Trophoblast cell (in vitro differentiated cells and primary cell): ENCODE measurements around the gene KRTAP10-12.

Experiments
- DNase-seq, 2 donors: peaks; one replicate each; pipeline ENCODE4 v3.0.0-alpha.2; 2016
- H2AFZ ChIP-seq: 2 replicates; pipeline ENCODE4 v1.6.1; 2013; ENCODE audit warnings: low read length, moderate library complexity, mild to moderate bottlenecking; ENCODE audit not compliant: insufficient read depth, poor library complexity
- H2AK5ac ChIP-seq: 2 replicates; pipeline ENCODE4 v1.6.1; 2013; ENCODE audit warnings: mild to moderate bottlenecking, low read length
- H2BK120ac ChIP-seq: 2 replicates; pipeline ENCODE4 v1.6.1; 2013; ENCODE audit warnings: low read length, mild to moderate bottlenecking, moderate library complexity; ENCODE audit not compliant: insufficient read depth, poor library complexity
- H2BK12ac ChIP-seq: 2 replicates; pipeline ENCODE4 v1.6.1; 2013; ENCODE audit warnings: mild to moderate bottlenecking, low read length, moderate library complexity
- H2BK5ac ChIP-seq: 2 replicates; pipeline ENCODE4 v1.6.1; 2013; ENCODE audit warnings: low read length, low read depth, moderate library complexity, mild to moderate bottlenecking; ENCODE audit not compliant: poor library complexity
- H3K14ac ChIP-seq: 2 replicates; pipeline ENCODE4 v1.6.1; 2013; ENCODE audit warnings: mild to moderate bottlenecking, low read length
- H3K18ac ChIP-seq: 2 replicates; pipeline ENCODE4 v1.6.1; 2013; ENCODE audit warnings: mild to moderate bottlenecking, low read length
- H3K23ac ChIP-seq: 2 replicates; pipeline ENCODE4 v1.6.1; 2013; ENCODE audit warnings: low read length
- H3K27ac ChIP-seq: 2 replicates; pipeline ENCODE4 v1.5.1; 2013; ENCODE audit warnings: low read depth, mild to moderate bottlenecking, inconsistent platforms, low read length, moderate library complexity
- H3K27me3 ChIP-seq: 2 replicates; pipeline ENCODE4 v1.6.1; 2013; ENCODE audit warnings: inconsistent platforms, mild to moderate bottlenecking, low read length, moderate library complexity; ENCODE audit not compliant: insufficient read depth
- H3K36me3 ChIP-seq, 2 experiments: 1 replicate in 1 of 2; 2 replicates in 1 of 2; pipeline ENCODE4 v1.6.1; 2013; ENCODE audit warnings: low read length in 2 of 2, mild to moderate bottlenecking in 2 of 2, moderate library complexity in 1 of 2; ENCODE audit not compliant: insufficient read depth in 2 of 2, control insufficient read depth in 1 of 2
- H3K4ac ChIP-seq: 2 replicates; pipeline ENCODE4 v1.6.1; 2013; ENCODE audit warnings: low read depth, mild to moderate bottlenecking, low read length, moderate library complexity
- H3K4me1 ChIP-seq, 2 experiments: 1 replicate in 1 of 2; 2 replicates in 1 of 2; pipeline ENCODE4 v1.6.1; 2013; ENCODE audit warnings: low read length in 2 of 2, mild to moderate bottlenecking in 2 of 2, moderate library complexity in 1 of 2; ENCODE audit not compliant: insufficient read depth in 2 of 2, control insufficient read depth in 1 of 2
- H3K4me2 ChIP-seq: 2 replicates; pipeline ENCODE4 v1.6.1; 2013; ENCODE audit warnings: inconsistent platforms, mild to moderate bottlenecking, low read length, moderate library complexity
- H3K4me3 ChIP-seq: 2 replicates; pipeline ENCODE4 v1.5.1; 2013; ENCODE audit warnings: mild to moderate bottlenecking, low read depth, low read length, inconsistent platforms
- H3K79me1 ChIP-seq: one replicate; pipeline ENCODE4 v1.6.1; 2013; ENCODE audit warnings: low read length
- H3K79me2 ChIP-seq: 2 replicates; pipeline ENCODE4 v1.6.1; 2013; ENCODE audit warnings: low read length, mild to moderate bottlenecking; ENCODE audit not compliant: control insufficient read depth, insufficient read depth, poor library complexity
- H3K9ac ChIP-seq: 2 replicates; pipeline ENCODE4 v1.6.1; 2013; ENCODE audit warnings: mild to moderate bottlenecking, low read length
- H3K9me3 ChIP-seq: 2 replicates; pipeline ENCODE4 v1.6.1; 2013; ENCODE audit warnings: low read depth, mild to moderate bottlenecking, control low read depth, inconsistent platforms, low read length; ENCODE audit not compliant: insufficient read depth
- H4K12ac ChIP-seq: 2 replicates; pipeline ENCODE4 v1.6.1; 2013; ENCODE audit warnings: low read depth, mild to moderate bottlenecking, low read length, moderate library complexity
- H4K8ac ChIP-seq: 2 replicates; pipeline ENCODE4 v1.6.1; 2013; ENCODE audit warnings: low read depth, mild to moderate bottlenecking, low read length, moderate library complexity
- H4K91ac ChIP-seq: one replicate; pipeline ENCODE4 v1.6.1; 2013; ENCODE audit warnings: low read depth, mild to moderate bottlenecking, low read length, moderate library complexity
- WGBS: extraction: QIAGEN DNeasy Blood & Tissue Kit; methylation state at CpG from one replicate; pipeline ENCODE4 v1.1.7; 2013; ENCODE audit warnings: missing lambda C conversion rate; ENCODE audit not compliant: insufficient read length, insufficient coverage; ENCODE audit errors: extremely low coverage; 5-methylcytosine and 5-hydroxymethylcytosine counted together

The KRTAP10-12 gene

GRCh38 chr21:44654576-44655175 lies 42.3 kb upstream of the KRTAP10-12 start, which contains the start of gene KRTAP12-4:
KRTAP12-4 (minus strand) TSS chr21:44654659; CDS start chr21:44654614, 45 bp downstream.
- Histone ChIP-seq H3K27me3 (no peaks in the 10 kb centered on the region), H3K27ac (no peak within 1 kb of the TSS), H3K18ac (no peak within 1 kb of the TSS), H2BK12ac (no peak within 1 kb of the TSS), H3K79me2 (no peaks in the 10 kb centered on the region), H2BK120ac (no peak within 1 kb of the TSS), H3K23ac (no peak within 1 kb of the TSS), H3K4me3 (no peak within 1 kb of the TSS), H3K14ac (no peak within 1 kb of the TSS), H3K4me2 (no peak within 1 kb of the TSS), H3K4me1 (peaks cover 2 to 7% of the 10 kb centered on the region in 2 experiments), H3K4ac (no peak within 1 kb of the TSS), H3K36me3 (no peaks in the 10 kb centered on the region), H2AFZ (no peak within 1 kb of the TSS), H4K8ac (no peak within 1 kb of the TSS), H4K12ac (no peak within 1 kb of the TSS), H3K79me1 (no peaks in the 10 kb centered on the region), H2AK5ac (no peak within 1 kb of the TSS), H4K91ac (no peak within 1 kb of the TSS), H2BK5ac (no peak within 1 kb of the TSS), H3K9me3 (peaks cover 18% of the 10 kb centered on the region), H3K9ac (no peak within 1 kb of the TSS)
- no peak for DNase-seq
- no CpG with 5 or more reads among the region's 9 CpGs for WGBS

GRCh38 chr21:44656868-44657267 lies 40.1 kb upstream of the KRTAP10-12 start:
- Histone ChIP-seq H3K18ac (no peak overlapping the region), H4K91ac (no peak overlapping the region), H3K4me1 (peaks cover 2 to 7% of the 10 kb centered on the region in 2 experiments), H4K12ac (no peak overlapping the region), H3K23ac (no peak overlapping the region), H2AFZ (no peak overlapping the region), H3K79me1 (no peaks in the 10 kb centered on the region), H4K8ac (no peak overlapping the region), H3K4me3 (no peak overlapping the region), H2BK12ac (no peak overlapping the region), H3K9me3 (peaks cover 13% of the 10 kb centered on the region), H3K4me2 (no peak overlapping the region), H3K36me3 (no peaks in the 10 kb centered on the region), H2BK5ac (no peak overlapping the region), H2BK120ac (no peak overlapping the region), H3K27ac (no peak overlapping the region), H3K14ac (no peak overlapping the region), H3K4ac (no peak overlapping the region), H3K27me3 (no peaks in the 10 kb centered on the region), H2AK5ac (no peak overlapping the region), H3K79me2 (no peaks in the 10 kb centered on the region), H3K9ac (no peak overlapping the region)
- no CpG with 5 or more reads among the region's 1 CpG for WGBS
- DNase-seq, result no peak

- DNase-seq, result no peak
- Histone ChIP-seq H2BK5ac (no peak within 1 kb of the TSS), H2AK5ac (no peak within 1 kb of the TSS), H4K12ac (no peak within 1 kb of the TSS), H2BK12ac (no peak within 1 kb of the TSS), H3K4ac (no peak within 1 kb of the TSS), H3K27me3 (no peaks in the 10 kb centered on the region), H3K23ac (no peak within 1 kb of the TSS), H3K4me1 (peaks cover 2 to 7% of the 10 kb centered on the region in 2 experiments), H3K4me2 (no peak within 1 kb of the TSS), H4K8ac (no peak within 1 kb of the TSS), H3K79me2 (no peaks in the 10 kb centered on the region), H2AFZ (no peak within 1 kb of the TSS), H3K18ac (no peak within 1 kb of the TSS), H2BK120ac (no peak within 1 kb of the TSS), H3K14ac (no peak within 1 kb of the TSS), H3K79me1 (no peaks in the 10 kb centered on the region), H3K9ac (no peak within 1 kb of the TSS), H4K91ac (no peak within 1 kb of the TSS), H3K27ac (no peak within 1 kb of the TSS), H3K4me3 (peak within 1 kb of the TSS; percentile 47), H3K9me3 (peaks cover 13% of the 10 kb centered on the region), H3K36me3 (no peaks in the 10 kb centered on the region)
- WGBS, result no CpG with 5 or more reads among the region's 26 CpGs
Measured at GRCh38 chr21:44657635-44658540, 39.1 kb upstream of the KRTAP10-12 start, which contains the start of gene KRTAP12-3. KRTAP12-3 (plus strand) TSS chr21:44657932; CDS start chr21:44657980, 48 bp downstream.

GRCh38 chr21:44658541-44658910 lies 38.4 kb upstream of the KRTAP10-12 start:
- Histone ChIP-seq H3K4me1 (peaks cover 2 to 7% of the 10 kb centered on the region in 2 experiments), H3K18ac (no peak overlapping the region), H3K9me3 (peaks cover 11% of the 10 kb centered on the region), H2BK5ac (no peak overlapping the region), H3K27me3 (no peaks in the 10 kb centered on the region), H3K27ac (no peak overlapping the region), H3K4ac (no peak overlapping the region), H3K79me1 (no peaks in the 10 kb centered on the region), H2BK12ac (no peak overlapping the region), H3K9ac (no peak overlapping the region), H3K79me2 (no peaks in the 10 kb centered on the region), H3K4me2 (no peak overlapping the region), H4K91ac (no peak overlapping the region), H2AK5ac (no peak overlapping the region), H3K23ac (no peak overlapping the region), H2BK120ac (no peak overlapping the region), H2AFZ (no peak overlapping the region), H3K36me3 (no peaks in the 10 kb centered on the region), H3K4me3 (no peak overlapping the region), H3K14ac (no peak overlapping the region), H4K12ac (no peak overlapping the region), H4K8ac (no peak overlapping the region)
- DNase-seq, result no peak
- WGBS, result no CpG with 5 or more reads among the region's 5 CpGs
